Vagina (tissue), 2 donors: ENCODE measurements around the gene EXOSC2. TPM values are rescaled to one million over a fixed set of nuclear protein-coding genes. Genes with fewer than 3 reads are reported as not detected.

Experiments
- DNase-seq, 2 donors: peaks; one replicate each; pipeline ENCODE4 v3.0.0-alpha.2; 2017; ENCODE audit errors: extremely low spot score in 2 of 2
- H3K27ac ChIP-seq: fragments of 200-600 bp; sonication (generic); one replicate; pipeline ENCODE4 v1.5.1; 2019
- H3K27me3 ChIP-seq: fragments of 200-600 bp; sonication (generic); one replicate; pipeline ENCODE4 v1.5.1; 2019
- H3K36me3 ChIP-seq, 2 donors: fragments of 200-600 bp; sonication (generic); one replicate each; pipeline ENCODE4 v1.5.1; 2017 to 2019
- H3K4me1 ChIP-seq: fragments of 200-600 bp; sonication (generic); one replicate; pipeline ENCODE4 v1.5.1; 2019
- H3K4me3 ChIP-seq, 2 donors: fragments of 200-600 bp; sonication (generic); 1 replicate in 1 of 2; 2 replicates in 1 of 2; pipeline ENCODE4 v1.5.1; 2016 to 2019
- H3K9me3 ChIP-seq: fragments of 200-600 bp; sonication (generic); one replicate; pipeline ENCODE4 v1.5.1; 2019
- POLR2A ChIP-seq, 2 donors: fragments of 450-650 bp; IDR thresholded peaks; one replicate each; pipeline ENCODE4 v1.6.1; 2017; ENCODE audit warnings: antibody characterized with exemption in 2 of 2, mild to moderate bottlenecking in 2 of 2, moderate library complexity in 2 of 2
- POLR2AphosphoS5 ChIP-seq, 2 donors: sonication (generic); formaldehyde crosslinking; IDR thresholded peaks; one replicate each; pipeline ENCODE4 v1.9.0; 2017; ENCODE audit warnings: antibody characterized with exemption in 2 of 2, mild to moderate bottlenecking in 2 of 2, low read depth in 1 of 2; ENCODE audit not compliant: insufficient read depth in 1 of 2
- intact Hi-C: fragments of 100-400 bp; cut with DNase I; formaldehyde crosslinking; loops from one replicate; pipeline ENCODE4 v1.15.1; 2023
- total RNA-seq: library from RNA; depleted of rRNA; stranded (reverse); fragments of >200 nt; gene quantifications from one replicate; pipeline ENCODE4 v1.2.3, GENCODE V29; 2016
- TF ChIP-seq, protein P1 (sequence below), 3 experiments: fragments of 450-650 bp in 2 of 3; fragments of 200-600 bp in 1 of 3; sonication (generic) in 1 of 3; IDR thresholded peaks; one replicate each; pipeline ENCODE4 v1.5.1; 2017 to 2019; ENCODE audit warnings: antibody characterized with exemption in 3 of 3, mild to moderate bottlenecking in 2 of 3, moderate library complexity in 2 of 3

Gene EXOSC2
- total RNA-seq, 1 donor from 2014 or later, result 13.5 TPM

GRCh38 chr9:130714586-130715110, 21.1 kb downstream of the EXOSC2 start:
- Histone ChIP-seq H3K9me3 (no peaks in the 10 kb centered on the region), H3K27me3 (no peaks in the 10 kb centered on the region), H3K36me3 (no peaks in the 10 kb centered on the region), H3K27ac (no peak overlapping the region), H3K4me1 (peaks cover 50% of the 10 kb centered on the region), H3K4me3 (peak overlapping the region; percentile 85 to 99)
- intact Hi-C loops, result loop anchor here (5.0 kb wide), 1 partner anchor 58 kb away; no protein-coding TSS in a partner anchor
- no peak for TF ChIP-seq POLR2AphosphoS5 (IDR thresholded peaks at IDR 0.05; ENCODE audit: insufficient read depth in 1 of 2, low read depth in 1 of 2)
- TF ChIP-seq, protein P1, sequence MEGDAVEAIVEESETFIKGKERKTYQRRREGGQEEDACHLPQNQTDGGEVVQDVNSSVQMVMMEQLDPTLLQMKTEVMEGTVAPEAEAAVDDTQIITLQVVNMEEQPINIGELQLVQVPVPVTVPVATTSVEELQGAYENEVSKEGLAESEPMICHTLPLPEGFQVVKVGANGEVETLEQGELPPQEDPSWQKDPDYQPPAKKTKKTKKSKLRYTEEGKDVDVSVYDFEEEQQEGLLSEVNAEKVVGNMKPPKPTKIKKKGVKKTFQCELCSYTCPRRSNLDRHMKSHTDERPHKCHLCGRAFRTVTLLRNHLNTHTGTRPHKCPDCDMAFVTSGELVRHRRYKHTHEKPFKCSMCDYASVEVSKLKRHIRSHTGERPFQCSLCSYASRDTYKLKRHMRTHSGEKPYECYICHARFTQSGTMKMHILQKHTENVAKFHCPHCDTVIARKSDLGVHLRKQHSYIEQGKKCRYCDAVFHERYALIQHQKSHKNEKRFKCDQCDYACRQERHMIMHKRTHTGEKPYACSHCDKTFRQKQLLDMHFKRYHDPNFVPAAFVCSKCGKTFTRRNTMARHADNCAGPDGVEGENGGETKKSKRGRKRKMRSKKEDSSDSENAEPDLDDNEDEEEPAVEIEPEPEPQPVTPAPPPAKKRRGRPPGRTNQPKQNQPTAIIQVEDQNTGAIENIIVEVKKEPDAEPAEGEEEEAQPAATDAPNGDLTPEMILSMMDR (IDR thresholded peaks at IDR 0.05), result no peak
- TF ChIP-seq POLR2A (IDR thresholded peaks at IDR 0.05), result no peak
- DNase-seq, result no peak

DNA sequence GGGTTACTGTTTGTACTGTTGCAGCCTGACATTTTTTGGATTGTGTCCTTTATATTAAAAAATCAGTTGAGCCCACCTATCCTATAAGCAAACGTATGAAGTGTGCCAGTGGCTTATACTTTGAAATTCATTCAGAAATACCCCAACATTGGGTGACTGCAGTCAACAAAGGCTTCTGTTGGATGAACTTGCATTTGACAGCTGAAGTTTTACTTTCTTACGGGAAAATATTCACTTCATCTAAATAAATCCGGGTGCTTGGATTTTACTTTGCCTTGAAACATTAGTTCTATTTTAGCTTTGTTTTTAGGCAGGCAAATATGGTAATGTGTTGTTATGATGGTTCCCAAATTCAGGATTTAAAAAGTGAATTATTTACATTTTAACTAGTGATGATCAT, 21.7 kb downstream of the EXOSC2 start:
- H3K4me1 ChIP-seq, result peaks cover 50% of the 10 kb centered on the region
- H3K27ac ChIP-seq, result no peak overlapping the region
- H3K27me3 ChIP-seq, result no peaks in the 10 kb centered on the region
- peak overlapping the region; percentile 85 to 99 for H3K4me3 ChIP-seq
- intact Hi-C loops, result no loop called here
- H3K9me3 ChIP-seq, result no peaks in the 10 kb centered on the region
- H3K36me3 ChIP-seq, result no peaks in the 10 kb centered on the region
- DNase-seq, result no peak
- TF ChIP-seq POLR2A (IDR thresholded peaks at IDR 0.05), result no peak
- TF ChIP-seq, protein P1 (IDR thresholded peaks at IDR 0.05), result no peak
- no peak for TF ChIP-seq POLR2AphosphoS5 (IDR thresholded peaks at IDR 0.05; ENCODE audit: insufficient read depth in 1 of 2, low read depth in 1 of 2)

DNA sequence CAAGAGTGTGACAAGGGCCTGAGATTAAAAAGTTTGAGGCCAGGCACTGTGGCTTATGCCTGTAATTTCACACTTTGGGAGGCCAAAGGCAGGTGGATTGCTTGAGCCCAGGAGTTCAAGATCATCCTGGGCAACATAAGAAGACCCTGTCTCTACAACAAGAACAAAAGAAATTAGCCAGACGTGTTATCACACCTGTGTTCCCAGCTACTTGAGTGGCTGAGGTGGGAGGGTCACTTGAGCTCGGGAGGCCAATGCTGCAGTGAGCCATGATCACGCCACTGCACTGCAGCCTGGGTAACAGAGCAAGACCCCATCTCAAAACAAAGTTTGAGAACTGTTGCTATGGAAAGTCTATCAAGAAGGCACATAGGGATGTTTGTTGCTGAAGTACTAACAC, 25.0 kb downstream of the EXOSC2 start:
- H3K36me3 ChIP-seq, result no peaks in the 10 kb centered on the region
- TF ChIP-seq POLR2A (IDR thresholded peaks at IDR 0.05), result no peak
- TF ChIP-seq POLR2AphosphoS5 (IDR thresholded peaks at IDR 0.05; ENCODE audit: insufficient read depth in 1 of 2, low read depth in 1 of 2), result no peak
- H3K4me1 ChIP-seq, result peaks cover 46% of the 10 kb centered on the region
- H3K4me3 ChIP-seq, result no peak overlapping the region
- intact Hi-C loops, result no loop called here
- H3K9me3 ChIP-seq, result no peaks in the 10 kb centered on the region
- no peak overlapping the region for H3K27ac ChIP-seq
- no peak for DNase-seq
- H3K27me3 ChIP-seq, result no peaks in the 10 kb centered on the region

DNA sequence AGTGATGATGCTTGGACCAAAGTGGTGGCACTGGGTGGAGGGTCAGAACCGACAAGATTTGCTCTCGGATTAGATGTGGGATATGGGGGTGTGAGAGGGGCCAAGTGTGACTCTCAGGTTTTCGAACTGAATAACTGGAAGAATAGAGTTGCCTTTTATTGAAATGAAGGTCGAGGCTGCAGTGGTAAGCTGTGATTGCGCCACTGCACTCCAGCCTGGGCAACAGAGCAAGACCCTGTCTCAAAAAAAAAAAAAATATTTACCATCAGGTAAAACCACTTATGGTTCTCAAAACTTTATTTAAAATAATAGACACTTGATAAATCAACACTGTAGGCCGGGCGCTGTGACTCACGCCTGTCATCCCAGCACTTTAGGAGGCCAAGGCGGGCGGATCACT, 27.2 kb downstream of the EXOSC2 start:
- Histone ChIP-seq H3K9me3 (no peaks in the 10 kb centered on the region), H3K4me1 (peaks cover 24% of the 10 kb centered on the region), H3K4me3 (no peak overlapping the region), H3K27ac (no peak overlapping the region), H3K27me3 (no peaks in the 10 kb centered on the region), H3K36me3 (no peaks in the 10 kb centered on the region)
- intact Hi-C loops, result no loop called here
- no peak for DNase-seq
- TF ChIP-seq, protein P1 (IDR thresholded peaks at IDR 0.05), result no peak
- TF ChIP-seq POLR2A (IDR thresholded peaks at IDR 0.05) (no peak), POLR2AphosphoS5 (IDR thresholded peaks at IDR 0.05; ENCODE audit: insufficient read depth in 1 of 2, low read depth in 1 of 2) (no peak)

DNA sequence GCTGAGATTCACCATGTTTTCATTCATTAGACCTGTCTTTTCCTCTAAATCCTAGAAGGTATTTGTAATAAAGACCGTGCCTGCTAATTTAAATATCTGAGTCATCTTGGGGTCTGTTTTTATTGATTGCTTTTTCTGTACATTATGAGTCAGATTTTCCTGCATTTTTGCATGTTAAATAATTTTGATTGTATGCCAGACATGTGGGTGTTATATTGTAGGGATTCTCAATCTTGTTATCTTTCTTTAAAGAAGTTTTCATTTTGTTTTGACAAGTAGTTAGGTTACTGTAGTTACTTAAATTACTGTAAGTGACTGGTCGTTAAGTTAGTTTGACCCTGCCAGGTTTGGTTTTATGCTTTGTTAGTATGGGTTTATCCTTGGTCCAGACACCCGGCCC, 35.1 kb downstream of the EXOSC2 start:
- Histone ChIP-seq H3K4me3 (no peak overlapping the region), H3K4me1 (peaks cover 8% of the 10 kb centered on the region), H3K27ac (no peak overlapping the region), H3K36me3 (no peaks in the 10 kb centered on the region), H3K27me3 (no peaks in the 10 kb centered on the region), H3K9me3 (no peaks in the 10 kb centered on the region)
- intact Hi-C loops, result no loop called here
- no peak for DNase-seq
- TF ChIP-seq POLR2A (IDR thresholded peaks at IDR 0.05), result no peak
- TF ChIP-seq, protein P1 (IDR thresholded peaks at IDR 0.05), result no peak
- TF ChIP-seq POLR2AphosphoS5 (IDR thresholded peaks at IDR 0.05; ENCODE audit: insufficient read depth in 1 of 2, low read depth in 1 of 2), result no peak
